Progenitor cell of endocrine pancreas (in vitro differentiated cells): ENCODE data around the gene TUBB6. TPM values are rescaled to one million over a fixed set of nuclear protein-coding genes. Genes with fewer than 3 reads are reported as not detected.

ENCODE experiments used
- DNase-seq: peaks from one replicate; pipeline ENCODE4 v3.0.0; 2021; ENCODE audit warnings: low spot score; ENCODE audit not compliant: unreplicated experiment
- H3K27ac Mint-ChIP-seq: 2 replicates; pipeline ENCODE4 v1.8.0; 2021; ENCODE audit warnings: mild to moderate bottlenecking, moderate library complexity, mixed read lengths
- H3K27me3 Mint-ChIP-seq: 2 replicates; pipeline ENCODE4 v1.8.0; 2021; ENCODE audit warnings: mixed read lengths
- H3K36me3 Mint-ChIP-seq: 2 replicates; pipeline ENCODE4 v1.8.0; 2022; ENCODE audit warnings: mixed read lengths; ENCODE audit not compliant: insufficient read depth
- H3K4me1 Mint-ChIP-seq: 2 replicates; pipeline ENCODE4 v1.8.0; 2021; ENCODE audit warnings: low read depth, mixed read lengths
- H3K4me3 Mint-ChIP-seq: 2 replicates; pipeline ENCODE4 v1.8.0; 2021; ENCODE audit warnings: low read depth, mild to moderate bottlenecking, moderate library complexity, mixed read lengths
- H3K9me3 Mint-ChIP-seq: 2 replicates; pipeline ENCODE4 v1.8.0; 2021; ENCODE audit warnings: low read depth, mixed read lengths
- total RNA-seq: library from RNA; stranded (reverse); gene quantifications from 2 replicates; pipeline ENCODE4 v1.2.1, GENCODE V29; 2021
- TF ChIP-seq, protein P1 (sequence below): fragments of 200-600 bp; sonication (generic); IDR thresholded peaks from one replicate; pipeline ENCODE4 v1.5.0; 2021; ENCODE audit warnings: antibody characterized with exemption, mild to moderate bottlenecking; ENCODE audit not compliant: unreplicated experiment

TUBB6 gene
- total RNA-seq, 1 donor from 2014 or later, result 7.2 TPM

GRCh38 chr18:12309683-12310198 lies 1.7 kb downstream of the TUBB6 start:
- Mint-ChIP-seq H3K9me3 (peaks cover 3% of the 10 kb centered on the region), H3K27me3 (peaks cover 48% of the 10 kb centered on the region), H3K36me3 (peaks cover 7% of the 10 kb centered on the region), H3K4me3 (peak overlapping the region; percentile 19), H3K27ac (no peak overlapping the region), H3K4me1 (peaks cover 15% of the 10 kb centered on the region)
- TF ChIP-seq, protein P1, sequence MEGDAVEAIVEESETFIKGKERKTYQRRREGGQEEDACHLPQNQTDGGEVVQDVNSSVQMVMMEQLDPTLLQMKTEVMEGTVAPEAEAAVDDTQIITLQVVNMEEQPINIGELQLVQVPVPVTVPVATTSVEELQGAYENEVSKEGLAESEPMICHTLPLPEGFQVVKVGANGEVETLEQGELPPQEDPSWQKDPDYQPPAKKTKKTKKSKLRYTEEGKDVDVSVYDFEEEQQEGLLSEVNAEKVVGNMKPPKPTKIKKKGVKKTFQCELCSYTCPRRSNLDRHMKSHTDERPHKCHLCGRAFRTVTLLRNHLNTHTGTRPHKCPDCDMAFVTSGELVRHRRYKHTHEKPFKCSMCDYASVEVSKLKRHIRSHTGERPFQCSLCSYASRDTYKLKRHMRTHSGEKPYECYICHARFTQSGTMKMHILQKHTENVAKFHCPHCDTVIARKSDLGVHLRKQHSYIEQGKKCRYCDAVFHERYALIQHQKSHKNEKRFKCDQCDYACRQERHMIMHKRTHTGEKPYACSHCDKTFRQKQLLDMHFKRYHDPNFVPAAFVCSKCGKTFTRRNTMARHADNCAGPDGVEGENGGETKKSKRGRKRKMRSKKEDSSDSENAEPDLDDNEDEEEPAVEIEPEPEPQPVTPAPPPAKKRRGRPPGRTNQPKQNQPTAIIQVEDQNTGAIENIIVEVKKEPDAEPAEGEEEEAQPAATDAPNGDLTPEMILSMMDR, result no peak
- DNase-seq, result no peak

DNA sequence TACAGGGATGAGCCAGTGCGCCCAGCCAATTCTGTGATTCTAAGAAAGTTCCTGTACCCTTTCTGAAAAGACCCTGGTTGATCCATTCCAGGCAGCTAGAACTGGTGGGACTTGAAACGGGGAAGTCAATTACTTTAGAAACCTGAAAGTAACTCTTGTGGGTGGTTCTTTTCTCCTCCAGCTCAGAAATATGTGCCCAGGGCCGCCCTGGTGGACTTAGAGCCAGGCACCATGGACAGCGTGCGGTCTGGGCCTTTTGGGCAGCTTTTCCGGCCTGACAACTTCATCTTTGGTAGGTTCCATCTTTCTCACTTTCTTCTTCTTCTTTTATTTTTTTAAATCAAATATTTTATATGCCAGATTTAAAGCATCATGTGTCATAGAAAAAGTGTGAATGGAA lies 2.7 kb downstream of the TUBB6 start:
- DNase-seq, result no peak
- TF ChIP-seq, protein P1, result no peak
- no peak overlapping the region for H3K27ac Mint-ChIP-seq
- peaks cover 7% of the 10 kb centered on the region for H3K36me3 Mint-ChIP-seq
- no peak overlapping the region for H3K4me3 Mint-ChIP-seq
- H3K9me3 Mint-ChIP-seq, result peaks cover 3% of the 10 kb centered on the region
- H3K27me3 Mint-ChIP-seq, result peaks cover 38% of the 10 kb centered on the region
- H3K4me1 Mint-ChIP-seq, result peaks cover 15% of the 10 kb centered on the region

DNA sequence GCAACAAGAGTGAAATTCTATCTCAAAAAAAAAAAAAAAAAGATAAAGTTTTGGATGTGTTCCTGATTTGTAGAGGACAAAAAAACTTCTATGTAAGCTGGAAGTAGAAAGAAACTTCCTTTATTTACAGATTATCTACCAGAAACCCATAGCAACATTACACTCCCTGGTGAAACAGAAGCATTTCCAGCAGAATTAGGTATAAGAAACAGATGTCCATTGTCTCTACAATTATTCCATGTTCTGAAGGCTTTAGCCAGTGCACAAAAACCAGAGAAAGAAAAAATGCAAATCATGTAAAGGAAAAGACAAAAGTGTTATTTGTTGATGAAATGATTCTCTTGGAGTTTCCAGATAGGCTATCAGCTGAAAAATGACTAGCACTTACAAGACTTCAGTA lies 4.9 kb downstream of the TUBB6 start:
- Mint-ChIP-seq H3K4me3 (no peak overlapping the region), H3K9me3 (peaks cover 3% of the 10 kb centered on the region), H3K4me1 (peaks cover 5% of the 10 kb centered on the region), H3K27me3 (peaks cover 20% of the 10 kb centered on the region), H3K27ac (no peak overlapping the region), H3K36me3 (peaks cover 7% of the 10 kb centered on the region)
- TF ChIP-seq, protein P1, result no peak
- DNase-seq, result no peak

GRCh38 chr18:12313530-12314245 lies 5.6 kb downstream of the TUBB6 start:
- TF ChIP-seq, protein P1, result no peak

DNA sequence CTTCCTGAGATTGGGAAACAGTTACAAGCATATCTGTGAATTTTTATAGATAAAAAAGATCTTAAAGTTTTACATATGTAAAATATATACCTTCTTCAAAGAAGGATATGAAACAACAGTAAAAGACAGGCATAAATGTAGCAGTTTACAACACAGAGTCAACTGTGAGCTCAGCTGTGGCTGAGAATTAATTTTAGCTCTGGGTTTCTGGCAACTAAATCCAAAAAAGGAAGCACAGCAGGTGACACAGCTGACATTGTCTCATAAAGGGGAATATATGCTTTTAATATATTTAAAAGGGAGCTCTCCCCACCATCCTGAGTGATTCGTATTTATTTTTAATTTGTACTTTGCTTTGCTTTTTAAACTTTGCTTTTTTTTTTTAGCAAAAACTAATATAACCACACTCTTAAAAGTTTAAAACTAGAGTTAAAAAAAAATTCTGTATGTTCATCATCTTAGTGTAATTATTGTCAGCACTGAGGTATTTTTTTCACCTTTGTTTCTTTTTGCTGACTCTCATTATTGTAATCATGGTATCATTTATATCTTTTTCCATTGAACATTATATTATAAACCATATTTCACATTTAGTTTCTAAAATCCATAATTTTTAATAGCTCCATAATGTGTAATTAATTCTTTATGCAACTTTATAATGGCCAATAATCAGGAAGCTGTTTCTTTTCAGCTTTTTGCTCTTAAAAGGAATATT lies 6.7 kb downstream of the TUBB6 start:
- H3K27me3 Mint-ChIP-seq, result peaks cover 8% of the 10 kb centered on the region
- no peak overlapping the region for H3K27ac Mint-ChIP-seq
- TF ChIP-seq, protein P1, result no peak
- peaks cover 6% of the 10 kb centered on the region for H3K36me3 Mint-ChIP-seq
- H3K4me3 Mint-ChIP-seq, result no peak overlapping the region
- H3K4me1 Mint-ChIP-seq, result peaks cover 5% of the 10 kb centered on the region
- H3K9me3 Mint-ChIP-seq, result peaks cover 3% of the 10 kb centered on the region
- DNase-seq, result no peak

More at GRCh38 chr18:12313530-12314245, 5.6 kb downstream of the TUBB6 start:
- Mint-ChIP-seq H3K27ac (no peak overlapping the region), H3K27me3 (peaks cover 17% of the 10 kb centered on the region), H3K36me3 (peaks cover 7% of the 10 kb centered on the region), H3K9me3 (peaks cover 3% of the 10 kb centered on the region), H3K4me3 (no peak overlapping the region), H3K4me1 (peaks cover 5% of the 10 kb centered on the region)
- DNase-seq, result no peak
